ENCODE data around the gene RAET1E. TPM values are rescaled to one million over a fixed set of nuclear protein-coding genes. Genes with fewer than 3 reads are reported as not detected.
"Not testable (repeated sequence)": the region's sequence is repeated elsewhere in the genome, so short reads cannot be mapped to it uniquely, and the experiment has no call there.

RAET1E gene
- total and polyA plus RNA-seq, 2 donors (not counting 3 experiments of a cell fraction or from before 2014, with no cell fraction given), result 0.04 TPM; not detected in 1

DNA sequence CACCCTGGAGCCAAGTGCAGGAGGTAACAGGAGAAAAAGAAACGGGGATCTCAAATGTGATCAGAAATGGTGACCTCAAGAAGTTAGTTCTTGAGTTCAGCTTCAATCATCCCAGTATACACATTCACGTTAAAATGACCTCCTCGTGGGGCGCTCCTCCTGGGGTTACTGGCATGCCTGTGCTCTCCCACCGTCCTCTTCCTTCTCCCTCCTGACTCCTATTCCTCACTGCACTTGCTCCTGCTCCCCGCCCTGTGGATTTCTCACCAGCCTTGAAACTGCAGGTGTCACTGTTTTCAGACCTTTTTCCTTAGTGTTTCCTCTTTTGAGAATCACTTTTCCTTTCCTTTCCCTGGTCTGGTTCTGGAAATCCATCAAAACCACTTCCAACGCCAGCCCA is 48.7 kb upstream of the RAET1E start:
- FAIRE-seq; dilution Hi-C loops (cut with MboI; ENCODE audit: extremely low pct_ligation_motif_present, low sequenced_read_pairs): not testable (repeated sequence)

DNA sequence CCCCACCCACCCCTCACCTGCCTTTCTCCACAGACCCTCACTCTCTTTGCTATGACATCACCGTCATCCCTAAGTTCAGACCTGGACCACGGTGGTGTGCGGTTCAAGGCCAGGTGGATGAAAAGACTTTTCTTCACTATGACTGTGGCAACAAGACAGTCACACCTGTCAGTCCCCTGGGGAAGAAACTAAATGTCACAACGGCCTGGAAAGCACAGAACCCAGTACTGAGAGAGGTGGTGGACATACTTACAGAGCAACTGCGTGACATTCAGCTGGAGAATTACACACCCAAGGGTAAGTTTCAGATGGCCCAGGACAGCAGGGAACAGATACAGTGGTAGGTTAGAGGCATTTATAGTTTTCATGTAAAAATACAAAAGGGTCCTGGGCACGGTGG is 47.4 kb upstream of the RAET1E start:
- BruUV-seq (replicated peaks), result not testable (repeated sequence)

More for the DNA sequence above, 48.7 kb upstream of the RAET1E start:
- DNase-seq (ENCODE audit: low read depth, low spot score); POLR2A ChIA-PET; H3K9me1 ChIP-seq (replicated peaks; ENCODE audit: control insufficient read depth, extremely low read depth, insufficient read depth, low read length); CTCF ChIA-PET; H4K20me1 ChIP-seq (replicated peaks; ENCODE audit: control insufficient read depth, extremely low read depth, insufficient read depth, low read length); H3K4me2 ChIP-seq (ENCODE audit: insufficient read depth, low read length); H3K27ac ChIP-seq (ENCODE audit: insufficient read depth, low read depth, low read length); BruUV-seq (replicated peaks); H3K36me3 ChIP-seq (ENCODE audit: control insufficient read depth in 2 of 2, extremely low read depth in 1 of 2, insufficient read depth in 2 of 2, low read length in 2 of 2); H3K4me3 ChIP-seq (replicated peaks in 1 of 3; ENCODE audit: insufficient read depth in 1 of 3, low read depth in 1 of 3, low read length in 3 of 3); H3K9me3 ChIP-seq (replicated peaks; ENCODE audit: control insufficient read depth, insufficient read depth, low read length); intact Hi-C loops (cut with micrococcal nuclease); H3K79me2 ChIP-seq (ENCODE audit: control insufficient read depth, insufficient read depth, low read length); H2AFZ ChIP-seq (ENCODE audit: low read depth, low read length); H3K9ac ChIP-seq (replicated peaks; ENCODE audit: extremely low read depth, insufficient read depth, low read length); H3K4me1 ChIP-seq (ENCODE audit: control insufficient read depth, extremely low read depth, insufficient read depth, low read length): not testable (repeated sequence)
- H3K27me3 ChIP-seq (ENCODE audit: control insufficient read depth in 2 of 2, insufficient read depth in 2 of 2, low read length in 2 of 2), result peaks cover 9 to 10% of the 10 kb centered on the region in 2 experiments

DNA sequence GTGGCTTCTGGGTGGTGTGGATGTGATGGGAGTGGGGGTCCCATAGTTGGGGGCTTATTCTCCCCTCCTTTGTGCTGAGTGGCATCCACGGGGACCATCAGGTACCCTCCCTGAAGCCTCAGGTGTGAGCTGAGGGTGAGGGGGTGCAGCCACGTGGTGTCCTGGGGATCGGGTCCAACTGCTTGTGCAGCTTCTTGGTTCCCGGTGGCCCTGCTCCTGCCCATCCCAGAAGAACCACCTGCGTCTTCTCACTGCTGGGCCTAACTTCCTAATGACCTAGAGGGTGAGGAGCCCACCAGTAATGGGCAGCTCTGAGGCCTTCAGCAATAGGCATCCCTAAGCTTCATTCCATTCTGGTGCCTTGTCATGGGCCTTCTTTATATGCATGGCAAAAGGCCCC is 45.4 kb upstream of the RAET1E start:
- H3K9me3 ChIP-seq (replicated peaks; ENCODE audit: control insufficient read depth, insufficient read depth, low read length); H3K4me2 ChIP-seq (ENCODE audit: insufficient read depth, low read length); POLR2A ChIA-PET; H3K9ac ChIP-seq (replicated peaks; ENCODE audit: extremely low read depth, insufficient read depth, low read length); H3K27ac ChIP-seq (ENCODE audit: insufficient read depth, low read depth, low read length); H2AFZ ChIP-seq (ENCODE audit: low read depth, low read length); H3K4me3 ChIP-seq (replicated peaks in 1 of 3; ENCODE audit: insufficient read depth in 1 of 3, low read depth in 1 of 3, low read length in 3 of 3); H3K79me2 ChIP-seq (ENCODE audit: control insufficient read depth, insufficient read depth, low read length); dilution Hi-C loops (cut with MboI; ENCODE audit: extremely low pct_ligation_motif_present, low sequenced_read_pairs); CTCF ChIA-PET; H3K36me3 ChIP-seq (ENCODE audit: control insufficient read depth in 2 of 2, extremely low read depth in 1 of 2, insufficient read depth in 2 of 2, low read length in 2 of 2); DNase-seq (ENCODE audit: low read depth, low spot score); BruUV-seq (replicated peaks); H3K9me1 ChIP-seq (replicated peaks; ENCODE audit: control insufficient read depth, extremely low read depth, insufficient read depth, low read length); FAIRE-seq; intact Hi-C loops (cut with micrococcal nuclease); H4K20me1 ChIP-seq (replicated peaks; ENCODE audit: control insufficient read depth, extremely low read depth, insufficient read depth, low read length): not testable (repeated sequence)
- Histone ChIP-seq H3K4me1 (ENCODE audit: control insufficient read depth, extremely low read depth, insufficient read depth, low read length) (peaks cover 11% of the 10 kb centered on the region), H3K27me3 (ENCODE audit: control insufficient read depth in 2 of 2, insufficient read depth in 2 of 2, low read length in 2 of 2) (peaks cover 18 to 24% of the 10 kb centered on the region in 2 experiments)

More for the DNA sequence above, 47.4 kb upstream of the RAET1E start:
- H3K79me2 ChIP-seq (ENCODE audit: control insufficient read depth, insufficient read depth, low read length); DNase-seq (ENCODE audit: low read depth, low spot score); H3K27ac ChIP-seq (ENCODE audit: insufficient read depth, low read depth, low read length); H3K9me3 ChIP-seq (replicated peaks; ENCODE audit: control insufficient read depth, insufficient read depth, low read length); FAIRE-seq; H3K36me3 ChIP-seq (ENCODE audit: control insufficient read depth in 2 of 2, extremely low read depth in 1 of 2, insufficient read depth in 2 of 2, low read length in 2 of 2); CTCF ChIA-PET; dilution Hi-C loops (cut with MboI; ENCODE audit: extremely low pct_ligation_motif_present, low sequenced_read_pairs); intact Hi-C loops (cut with micrococcal nuclease); H3K4me3 ChIP-seq (replicated peaks in 1 of 3; ENCODE audit: insufficient read depth in 1 of 3, low read depth in 1 of 3, low read length in 3 of 3); H3K4me2 ChIP-seq (ENCODE audit: insufficient read depth, low read length); H3K4me1 ChIP-seq (ENCODE audit: control insufficient read depth, extremely low read depth, insufficient read depth, low read length); H4K20me1 ChIP-seq (replicated peaks; ENCODE audit: control insufficient read depth, extremely low read depth, insufficient read depth, low read length); H3K27me3 ChIP-seq (ENCODE audit: control insufficient read depth in 2 of 2, insufficient read depth in 2 of 2, low read length in 2 of 2); H3K9me1 ChIP-seq (replicated peaks; ENCODE audit: control insufficient read depth, extremely low read depth, insufficient read depth, low read length); POLR2A ChIA-PET; H3K9ac ChIP-seq (replicated peaks; ENCODE audit: extremely low read depth, insufficient read depth, low read length); H2AFZ ChIP-seq (ENCODE audit: low read depth, low read length): not testable (repeated sequence)
